Daoy (cell line): Measurements from ENCODE around the gene OR51V1. TPM values are rescaled to one million over a fixed set of nuclear protein-coding genes. Genes with fewer than 3 reads are reported as not detected.
"Not testable (repeated sequence)": the region's sequence is repeated elsewhere in the genome, so short reads cannot be mapped to it uniquely, and the experiment has no call there.

ENCODE experiments used
- DNase-seq: peaks from one replicate; pipeline ENCODE4 v3.0.0-alpha.2; 2015; ENCODE audit warnings: low read depth
- total RNA-seq: library from RNA; depleted of rRNA; stranded (reverse); fragments of >200 nt; shearing (Covaris generic); gene quantifications from 2 replicates; pipeline ENCODE4 v1.2.3, GENCODE V29; 2014; rRNA removed

The OR51V1 gene
- total RNA-seq, result not detected in 2 replicates

GRCh38 chr11:5200582-5200981, at the start of gene OR51V1:
OR51V1 (minus strand) TSS chr11:5200682; CDS start chr11:5200682, 0 bp downstream.
- DNase-seq, result no peak

GRCh38 chr11:5249807-5250396, 49.4 kb upstream of the OR51V1 start, which contains the start of gene HBG1:
HBG1 (minus strand) TSS chr11:5249857; CDS start chr11:5249804, 53 bp downstream.
- not testable (repeated sequence) for DNase-seq

- not testable (repeated sequence) for DNase-seq
Measured at GRCh38 chr11:5248498-5248897, 48.0 kb upstream of the OR51V1 start.

- no peak for DNase-seq
Measured at GRCh38 chr11:5247472-5248192, 47.1 kb upstream of the OR51V1 start.

- no peak for DNase-seq
Measured at GRCh38 chr11:5246772-5247471, 46.4 kb upstream of the OR51V1 start.

- DNase-seq, result no peak
Measured at GRCh38 chr11:5245155-5245554, 44.7 kb upstream of the OR51V1 start.

- no peak for DNase-seq
Measured at GRCh38 chr11:5243816-5244180, 43.3 kb upstream of the OR51V1 start.

GRCh38 chr11:5242933-5243815, 42.7 kb upstream of the OR51V1 start:
- no peak for DNase-seq

- no peak for DNase-seq
Measured at GRCh38 chr11:5242208-5242607, 41.7 kb upstream of the OR51V1 start.

- no peak for DNase-seq
Measured at GRCh38 chr11:5241458-5241857, 41.0 kb upstream of the OR51V1 start.

- DNase-seq, result no peak
Measured at GRCh38 chr11:5240458-5240857, 40.0 kb upstream of the OR51V1 start.

GRCh38 chr11:5240056-5240455, 39.6 kb upstream of the OR51V1 start:
- DNase-seq, result no peak

- DNase-seq, result no peak
Measured at GRCh38 chr11:5239046-5239445, 38.6 kb upstream of the OR51V1 start.

- no peak for DNase-seq
Measured at GRCh38 chr11:5238486-5238885, 38.0 kb upstream of the OR51V1 start.

GRCh38 chr11:5237420-5237819, 36.9 kb upstream of the OR51V1 start:
- DNase-seq, result no peak

- DNase-seq, result no peak
Measured at GRCh38 chr11:5235364-5236095, 35.0 kb upstream of the OR51V1 start.

- DNase-seq, result no peak
Measured at GRCh38 chr11:5234381-5234834, 33.9 kb upstream of the OR51V1 start, which contains the start of gene HBD. HBD (minus strand) TSS chr11:5234483; CDS start chr11:5234433, 50 bp downstream.

GRCh38 chr11:5233307-5233706, 32.8 kb upstream of the OR51V1 start:
- DNase-seq, result no peak

- DNase-seq, result no peak
Measured at GRCh38 chr11:5232821-5233220, 32.3 kb upstream of the OR51V1 start.

GRCh38 chr11:5232176-5232575, 31.7 kb upstream of the OR51V1 start:
- no peak for DNase-seq

- no peak for DNase-seq
Measured at GRCh38 chr11:5231111-5231510, 30.6 kb upstream of the OR51V1 start.
